SU-DHL-6 (cell line): ENCODE data around the gene ARHGAP6.

Experiments
- H2AFZ ChIP-seq: fragments of 200-600 bp; sonication (generic); 2 replicates; pipeline ENCODE4 v1.6.1; 2014; ENCODE audit warnings: low read depth, mild to moderate bottlenecking, moderate library complexity, mixed read lengths, antibody characterized with exemption, low read length; ENCODE audit not compliant: severe bottlenecking
- H3F3A ChIP-seq: fragments of 200-600 bp; shearing (Covaris generic); 2 replicates; pipeline ENCODE4 v1.6.0; 2016; ENCODE audit warnings: antibody characterized with exemption, mild to moderate bottlenecking; ENCODE audit not compliant: insufficient read depth
- H3K27ac ChIP-seq: fragments of 200-600 bp; sonication (generic); 2 replicates; pipeline ENCODE4 v1.5.1; 2016; ENCODE audit warnings: low read depth, mild to moderate bottlenecking, low read length, moderate library complexity, mixed read lengths
- H3K27me3 ChIP-seq: fragments of 200-600 bp; sonication (generic), shearing (Covaris generic); 2 replicates; pipeline ENCODE4 v1.6.0; 2014; ENCODE audit warnings: mild to moderate bottlenecking, low read length
- H3K36me3 ChIP-seq: fragments of 200-600 bp; sonication (generic); 2 replicates; pipeline ENCODE4 v1.6.1; 2014; ENCODE audit warnings: mild to moderate bottlenecking, low read length, mixed read lengths
- H3K4me2 ChIP-seq: fragments of 300-600, 200-600 bp; shearing (Covaris generic), sonication (generic); 2 replicates; pipeline ENCODE4 v1.6.0; 2014; ENCODE audit warnings: low read length, low read depth, mild to moderate bottlenecking; ENCODE audit not compliant: poor library complexity, severe bottlenecking
- H3K4me3 ChIP-seq: fragments of 200-600 bp; sonication (generic); 2 replicates; pipeline ENCODE4 v1.5.1; 2014; ENCODE audit warnings: antibody characterized with exemption, low read length, mild to moderate bottlenecking, mixed read lengths; ENCODE audit not compliant: insufficient read depth, poor library complexity, severe bottlenecking
- H3K79me2 ChIP-seq: fragments of 200-600 bp; sonication (generic); 2 replicates; pipeline ENCODE4 v1.6.1; 2014; ENCODE audit warnings: mild to moderate bottlenecking, low read length, moderate library complexity; ENCODE audit not compliant: insufficient read depth
- H3K9ac ChIP-seq: fragments of 200-600 bp; sonication (generic); 2 replicates; pipeline ENCODE4 v1.7.0; 2014; ENCODE audit warnings: mild to moderate bottlenecking, low read length
- H3K9me2 ChIP-seq: fragments of 200-600 bp; sonication (generic); replicated peaks from 2 replicates; pipeline ENCODE4 v1.6.1; 2014; ENCODE audit warnings: low read length; ENCODE audit not compliant: insufficient read depth
- H3K9me3 ChIP-seq: fragments of 200-600 bp; sonication (generic); 2 replicates; pipeline ENCODE4 v1.6.1; 2014; ENCODE audit warnings: low read length, mixed read lengths; ENCODE audit not compliant: insufficient read depth
- H4K20me1 ChIP-seq: fragments of 200-600 bp; sonication (generic); 2 replicates; pipeline ENCODE4 v1.6.1; 2014; ENCODE audit warnings: low read depth, mild to moderate bottlenecking, antibody characterized with exemption, low read length, moderate library complexity, mixed read lengths
- EZH2phosphoT487 ChIP-seq: fragments of 200-600 bp; sonication (generic), shearing (Covaris generic); conservative IDR thresholded peaks from 2 replicates; pipeline ENCODE4 v1.6.1; 2018; ENCODE audit warnings: mild to moderate bottlenecking, antibody characterized with exemption, low read length, moderate library complexity, mixed read lengths
- TF ChIP-seq, protein P1 (sequence below): fragments of 200-600 bp; sonication (generic); IDR thresholded peaks from one replicate; pipeline ENCODE4 v1.5.1; 2017; ENCODE audit warnings: antibody characterized with exemption, mild to moderate bottlenecking, low read length, moderate library complexity; ENCODE audit not compliant: insufficient read depth, poor library complexity, severe bottlenecking

The ARHGAP6 gene

GRCh38 chrX:11097933-11098332, 567.8 kb downstream of the ARHGAP6 start:
- H3K9me2 ChIP-seq, result no peaks in the 10 kb centered on the region
- H3K4me2 ChIP-seq, result no peak overlapping the region
- H3K9me3 ChIP-seq, result no peaks in the 10 kb centered on the region
- no peaks in the 10 kb centered on the region for H3K79me2 ChIP-seq
- no peaks in the 10 kb centered on the region for H3K27me3 ChIP-seq
- no peak overlapping the region for H3K27ac ChIP-seq
- no peaks in the 10 kb centered on the region for H4K20me1 ChIP-seq
- no peaks in the 10 kb centered on the region for H3K36me3 ChIP-seq
- no peak overlapping the region for H2AFZ ChIP-seq
- H3K4me3 ChIP-seq, result no peak overlapping the region
- TF ChIP-seq, protein P1, sequence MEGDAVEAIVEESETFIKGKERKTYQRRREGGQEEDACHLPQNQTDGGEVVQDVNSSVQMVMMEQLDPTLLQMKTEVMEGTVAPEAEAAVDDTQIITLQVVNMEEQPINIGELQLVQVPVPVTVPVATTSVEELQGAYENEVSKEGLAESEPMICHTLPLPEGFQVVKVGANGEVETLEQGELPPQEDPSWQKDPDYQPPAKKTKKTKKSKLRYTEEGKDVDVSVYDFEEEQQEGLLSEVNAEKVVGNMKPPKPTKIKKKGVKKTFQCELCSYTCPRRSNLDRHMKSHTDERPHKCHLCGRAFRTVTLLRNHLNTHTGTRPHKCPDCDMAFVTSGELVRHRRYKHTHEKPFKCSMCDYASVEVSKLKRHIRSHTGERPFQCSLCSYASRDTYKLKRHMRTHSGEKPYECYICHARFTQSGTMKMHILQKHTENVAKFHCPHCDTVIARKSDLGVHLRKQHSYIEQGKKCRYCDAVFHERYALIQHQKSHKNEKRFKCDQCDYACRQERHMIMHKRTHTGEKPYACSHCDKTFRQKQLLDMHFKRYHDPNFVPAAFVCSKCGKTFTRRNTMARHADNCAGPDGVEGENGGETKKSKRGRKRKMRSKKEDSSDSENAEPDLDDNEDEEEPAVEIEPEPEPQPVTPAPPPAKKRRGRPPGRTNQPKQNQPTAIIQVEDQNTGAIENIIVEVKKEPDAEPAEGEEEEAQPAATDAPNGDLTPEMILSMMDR, result no peak
- no peaks in the 10 kb centered on the region for H3F3A ChIP-seq
- no peak overlapping the region for H3K9ac ChIP-seq

DNA sequence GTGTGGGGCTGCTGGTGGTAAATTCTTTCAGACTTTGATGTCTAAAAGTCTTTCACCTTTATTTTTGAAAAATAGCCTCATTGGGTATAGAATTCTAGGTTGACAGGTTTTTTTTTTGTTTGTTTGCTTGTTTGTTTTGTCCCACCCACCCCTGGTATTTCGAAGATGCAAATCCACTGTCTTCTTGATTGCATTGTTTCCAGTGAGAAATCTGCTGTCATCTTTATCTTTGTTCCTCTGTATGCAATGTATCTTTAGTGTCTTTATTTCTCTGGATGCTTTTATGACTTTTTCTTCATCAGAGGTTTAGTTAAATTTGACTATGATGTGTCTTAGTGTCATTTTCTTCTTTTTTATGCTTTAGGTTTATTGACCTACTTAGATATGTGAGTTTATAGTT, 575.9 kb downstream of the ARHGAP6 start:
- no peaks in the 10 kb centered on the region for H3K27me3 ChIP-seq
- H4K20me1 ChIP-seq, result no peaks in the 10 kb centered on the region
- TF ChIP-seq EZH2phosphoT487, result no peak
- TF ChIP-seq, protein P1, result no peak

More for the DNA sequence above, 575.9 kb downstream of the ARHGAP6 start:
- Histone ChIP-seq H3K9ac (no peak overlapping the region), H3K27ac (no peak overlapping the region), H3K9me3 (no peaks in the 10 kb centered on the region), H3K4me3 (no peak overlapping the region), H3F3A (no peaks in the 10 kb centered on the region), H2AFZ (no peak overlapping the region), H3K4me2 (no peak overlapping the region), H3K9me2 (no peaks in the 10 kb centered on the region), H3K79me2 (no peaks in the 10 kb centered on the region), H3K36me3 (no peaks in the 10 kb centered on the region)
